K562 (cell line): ENCODE data around the gene AIG1. TPM values are rescaled to one million over a fixed set of nuclear protein-coding genes. Genes with fewer than 3 reads are reported as not detected.
A peak's percentile ranks its signal among the peaks of the same experiment; 100 is the strongest.

ENCODE experiments used
- ATAC-seq: fragments of 200-7000 bp; cut with Tn5 transposase; 3 replicates; pipeline ENCODE4 v1.9.1; 2020; ENCODE audit warnings: moderate library complexity
- BruUV-seq: library from RNA; stranded (reverse); fragments of 400-500 nt; replicated peaks from 2 replicates; lab custom pipeline; 2021; lab: Mats Ljungman, UMichigan
- CTCF ChIA-PET: fragments of 300-600 bp; formaldehyde crosslinking; extraction: SDS; loops from one replicate; lab custom pipeline; 2021; ENCODE audit warnings: low intra/inter-chr PET ratio; lab: Yijun Ruan, JAX
- POLR2A ChIA-PET: fragments of 300-600, 350-650 bp; sonication (Branson Sonifier 250); formaldehyde crosslinking; extraction: SDS; loops from one replicate; lab custom pipeline; 2021; ENCODE audit warnings: antibody characterized with exemption, inconsistent platforms; lab: Yijun Ruan, JAX
- DNase-seq, 4 experiments: peaks; one replicate each; pipeline versions ENCODE4 v3.0.0 to v3.0.0-alpha.2; 2011 to 2018; ENCODE audit warnings: low spot score in 3 of 4, mixed read lengths in 3 of 4; ENCODE audit errors: extremely low read depth in 1 of 4
- FAIRE-seq: peaks from 2 replicates; lab custom pipeline; 2011; peaks lifted over from hg19 to GRCh38; lab: Jason Lieb, UNC
- H2AFZ ChIP-seq: 2 replicates; pipeline ENCODE4 v1.6.0; 2011; ENCODE audit warnings: low read depth, low read length, control low read depth, inconsistent platforms
- H3K27ac ChIP-seq: fragments of 200-600 bp; 3 replicates; pipeline ENCODE4 v1.8.0; 2011; ENCODE audit warnings: low read depth, mild to moderate bottlenecking, control low read depth, inconsistent platforms, low read length, moderate library complexity, mixed read lengths; ENCODE audit errors: extremely low read depth
- H3K27me3 ChIP-seq, 2 experiments: fragments of 300-600 bp in 1 of 2; 2 replicates in 1 of 2; 3 replicates in 1 of 2; pipeline versions ENCODE4 v1.6.0 to v1.8.0; 2011; ENCODE audit warnings: inconsistent platforms in 2 of 2, low read length in 2 of 2, mild to moderate bottlenecking in 1 of 2, mixed read lengths in 1 of 2, moderate library complexity in 1 of 2; ENCODE audit not compliant: control insufficient read depth in 2 of 2, insufficient read depth in 2 of 2
- H3K36me3 ChIP-seq: fragments of 300-600 bp; 3 replicates; pipeline ENCODE4 v1.8.0; 2011; ENCODE audit warnings: mild to moderate bottlenecking, low read length, inconsistent platforms; ENCODE audit not compliant: control insufficient read depth, insufficient read depth
- H3K4me1 ChIP-seq, 2 experiments: fragments of 200-600 bp in 1 of 2; replicated peaks in 1 of 2; 2 replicates in 1 of 2; 3 replicates in 1 of 2; pipeline versions ENCODE4 v1.5.1 to v1.8.0; 2011; ENCODE audit warnings: inconsistent platforms in 2 of 2, low read length in 2 of 2, mild to moderate bottlenecking in 1 of 2, mixed read lengths in 1 of 2, moderate library complexity in 1 of 2; ENCODE audit not compliant: control insufficient read depth in 2 of 2, insufficient read depth in 2 of 2
- H3K4me2 ChIP-seq: 2 replicates; pipeline ENCODE4 v1.6.1; 2011; ENCODE audit warnings: low read length, control low read depth, inconsistent platforms, mixed read lengths; ENCODE audit not compliant: insufficient read depth
- H3K4me3 ChIP-seq: fragments of 200-600 bp; sonication (generic), shearing (Covaris generic); 2 replicates; pipeline ENCODE4 v1.5.1; 2016; ENCODE audit warnings: control low read depth, inconsistent platforms
- H3K79me2 ChIP-seq: fragments of 200-600 bp; 3 replicates; pipeline ENCODE4 v1.8.0; 2011; ENCODE audit warnings: low read length, inconsistent platforms; ENCODE audit not compliant: control insufficient read depth, insufficient read depth
- H3K9ac ChIP-seq, 2 experiments: 2 replicates each; pipeline versions ENCODE4 v1.6.0 to v1.6.1; 2011; ENCODE audit warnings: low read depth in 2 of 2, low read length in 2 of 2, control low read depth in 1 of 2, inconsistent platforms in 1 of 2, mild to moderate bottlenecking in 1 of 2, mixed read lengths in 1 of 2; ENCODE audit not compliant: insufficient read depth in 1 of 2
- H3K9me1 ChIP-seq: one replicate; pipeline ENCODE4 v1.6.0; 2011; ENCODE audit warnings: inconsistent platforms, mild to moderate bottlenecking, low read length, moderate library complexity; ENCODE audit not compliant: control insufficient read depth, insufficient read depth
- H3K9me3 ChIP-seq: replicated peaks from 2 replicates; pipeline ENCODE4 v1.5.1; 2011; ENCODE audit warnings: low read depth, low read length, inconsistent platforms; ENCODE audit not compliant: control insufficient read depth, insufficient read depth
- H4K20me1 ChIP-seq: replicated peaks from 2 replicates; pipeline ENCODE4 v1.6.1; 2011; ENCODE audit warnings: low read length, inconsistent platforms, mixed read lengths; ENCODE audit not compliant: control insufficient read depth, insufficient read depth
- CBX5 ChIP-seq: IDR thresholded peaks from 2 replicates; pipeline ENCODE4 v1.6.1; 2014; ENCODE audit warnings: low read depth, borderline replicate concordance
- E2F4 ChIP-seq: sonication (generic); formaldehyde crosslinking; IDR thresholded peaks from 2 replicates; pipeline ENCODE4 v1.8.0; 2022; ENCODE audit warnings: mild to moderate bottlenecking, low read depth, missing genetic modification reagents
- GATAD2A ChIP-seq: fragments of 450-650 bp; IDR thresholded peaks from 2 replicates; pipeline ENCODE4 v1.6.1; 2017
- HEY1 ChIP-seq: fragments of 250-450 bp; sonication (Bioruptor Pico); IDR thresholded peaks from 2 replicates; pipeline ENCODE4 v1.5.0; 2020; ENCODE audit warnings: mild to moderate bottlenecking, moderate library complexity, borderline replicate concordance
- NFRKB ChIP-seq: fragments of 450-650 bp; IDR thresholded peaks from 2 replicates; pipeline ENCODE4 v1.6.1; 2016; ENCODE audit warnings: low read depth
- POLR3G ChIP-seq: IDR thresholded peaks from 2 replicates; pipeline ENCODE4 v1.6.1; 2011; ENCODE audit not compliant: insufficient read length, insufficient replicate concordance; ENCODE audit errors: extremely low read depth
- PREB ChIP-seq: sonication (generic); formaldehyde crosslinking; IDR thresholded peaks from 2 replicates; pipeline ENCODE4 v1.8.1; 2023; ENCODE audit warnings: mild to moderate bottlenecking, missing genetic modification reagents
- RBFOX2 ChIP-seq: fragments of 200-400 bp; formaldehyde crosslinking; IDR thresholded peaks from 2 replicates; pipeline ENCODE4 v1.6.1; 2017; ENCODE audit warnings: low read depth, mild to moderate bottlenecking, low read length, moderate library complexity
- RBM25 ChIP-seq: fragments of 200-400 bp; formaldehyde crosslinking; IDR thresholded peaks from 2 replicates; pipeline ENCODE4 v1.6.1; 2018; ENCODE audit warnings: low read length, low read depth, moderate library complexity; ENCODE audit not compliant: severe bottlenecking
- TARDBP ChIP-seq: fragments of 450-650 bp; IDR thresholded peaks from 2 replicates; pipeline ENCODE4 v1.6.1; 2016
- ZBED1 ChIP-seq: IDR thresholded peaks from 2 replicates; pipeline ENCODE4 v1.6.1; 2014
- WGBS: fragments of 100-300 bp; shearing (Covaris generic); methylation state at CpG from one replicate; pipeline ENCODE4 v1.1.6; 2016; ENCODE audit warnings: low coverage, mixed read lengths; ENCODE audit not compliant: insufficient coverage; ENCODE audit errors: missing lambda C conversion rate; 5-methylcytosine and 5-hydroxymethylcytosine counted together
- in situ Hi-C: fragments of 300-500 bp; cut with MboI; formaldehyde crosslinking; loops from 4 replicates; pipeline ENCODE4 v1.15.0; 2018; ENCODE audit warnings: inconsistent platforms, mixed read lengths
- intact Hi-C: fragments of 100-400 bp; cut with micrococcal nuclease; formaldehyde crosslinking; loops from 2 replicates; pipeline ENCODE4 v1.14.2; 2022
- polyA plus RNA-seq, 8 experiments: library from polyadenylated mRNA; depleted of rRNA in 4 of 8; stranded (reverse) in 5 of 8; unstranded in 3 of 8; fragments of >200 nt; fragmentation: Nextera tagmentation in 2 of 8; fragmentation: Illumina TruSeq in 1 of 8; extraction: Ambion mirVana in 2 of 8; extraction: Trizol in 1 of 8; gene quantifications; 2 replicates each; pipeline versions ENCODE4 v1.2.1 to v1.2.3, GENCODE V29; 2011 to 2014; ENCODE audit warnings: inconsistent platforms in 1 of 8, missing spikeins in 1 of 8
- total RNA-seq, 7 experiments: library from RNA; depleted of rRNA in 6 of 7; stranded (reverse); fragments of >200 nt in 6 of 7; fragmentation: Illumina TruSeq in 2 of 7; extraction: Trizol in 2 of 7; gene quantifications; 2 replicates each; pipeline versions ENCODE4 v1.2.1 to v1.2.3, GENCODE V29; 2011 to 2021; ENCODE audit warnings: low replicate concordance in 1 of 7

AIG1 gene
- total and polyA plus RNA-seq, 9 of the 15 experiments (the other 6 are each of a cell fraction or from before 2014, with no cell fraction given): 74.8 to 333 (median 127) TPM

- no peak for TF ChIP-seq POLR3G
- TF ChIP-seq TARDBP: no peak
- TF ChIP-seq E2F4 (CRISPR knock-in tag): no peak
- TF ChIP-seq CBX5: no peak
- TF ChIP-seq GATAD2A: no peak
- no peak for TF ChIP-seq PREB (CRISPR knock-in tag)
- no peak for TF ChIP-seq RBFOX2
- no peak for TF ChIP-seq NFRKB
- TF ChIP-seq ZBED1: no peak
Measured at GRCh38 chr6:143293523-143293922, 232.8 kb downstream of the AIG1 start (continued).

- Histone ChIP-seq H3K27me3 (no peaks in the 10 kb centered on the region; a peak in 1 of 5 replicates), H3K36me3 (peaks cover 15% of the 10 kb centered on the region; the same call in 1 of the 3 replicates), H3K79me2 (no peaks in the 10 kb centered on the region), H3K9me1 (no peaks in the 10 kb centered on the region), H3K27ac (no peak overlapping the region), H3K9ac (no peak overlapping the region), H3K9me3 (no peaks in the 10 kb centered on the region), H2AFZ (no peak overlapping the region), H3K4me3 (no peak overlapping the region), H4K20me1 (no peaks in the 10 kb centered on the region), H3K4me2 (no peak overlapping the region), H3K4me1 (no peaks in the 10 kb centered on the region)
- in situ Hi-C loops (loop anchor here (25.0 kb wide), 1 partner anchor 607 kb away; no protein-coding TSS in a partner anchor), intact Hi-C loops (no loop called here)
- ChIA-PET POLR2A (interaction anchor here (0.9 kb wide), 1 partner anchor 9 kb away, joined by 3 read pairs; no protein-coding TSS in a partner anchor), CTCF (no interaction called here)
- FAIRE-seq: no peak
- 72% methylated on average over 1 of the region's 1 CpG for WGBS
- no peak for DNase-seq
- no peak for ATAC-seq
- TF ChIP-seq RBM25 (peak; percentile 57), HEY1 (CRISPR knock-in tag) (no peak)
- BruUV-seq: no TSS peak
Measured at GRCh38 chr6:143294265-143294860, 233.7 kb downstream of the AIG1 start.
